Thyroid gland (tissue), 4 donors: Measurements from ENCODE around the gene GLCCI1.

Experiments used
- POLR2A ChIP-seq, 2 donors: fragments of 450-650 bp; IDR thresholded peaks; one replicate each; pipeline ENCODE4 v1.6.1; 2017; ENCODE audit warnings: antibody characterized with exemption in 2 of 2, mild to moderate bottlenecking in 2 of 2, moderate library complexity in 1 of 2
- TF ChIP-seq, protein P1 (sequence below), 6 experiments: fragments of 200-600 bp in 3 of 6; fragments of 450-650 bp in 3 of 6; sonication (generic) in 3 of 6; IDR thresholded peaks; one replicate each; pipeline ENCODE4 v1.5.1; 2016 to 2019; ENCODE audit warnings: antibody characterized with exemption in 6 of 6, mild to moderate bottlenecking in 2 of 6, inconsistent platforms in 1 of 6, moderate library complexity in 1 of 6

DNA sequence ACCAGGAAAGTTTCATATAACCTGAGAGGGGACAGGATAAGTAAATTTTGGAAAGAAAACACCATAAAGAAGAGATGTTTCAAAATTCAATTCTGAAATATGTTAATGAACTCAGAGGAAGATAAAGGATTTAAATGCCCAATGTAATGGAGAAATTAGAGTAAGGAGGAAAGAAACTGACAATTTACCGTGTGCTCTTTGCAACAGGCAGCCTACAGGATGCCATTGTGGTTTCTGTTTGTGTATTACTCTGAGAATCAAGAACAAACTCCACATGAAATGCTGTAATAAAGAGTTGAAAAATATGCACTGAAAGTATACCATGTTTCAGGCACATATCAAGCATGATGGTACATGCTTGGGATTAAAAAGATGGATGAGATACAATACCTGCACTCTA is 44.8 kb upstream of the GLCCI1 start:
- TF ChIP-seq, protein P1, sequence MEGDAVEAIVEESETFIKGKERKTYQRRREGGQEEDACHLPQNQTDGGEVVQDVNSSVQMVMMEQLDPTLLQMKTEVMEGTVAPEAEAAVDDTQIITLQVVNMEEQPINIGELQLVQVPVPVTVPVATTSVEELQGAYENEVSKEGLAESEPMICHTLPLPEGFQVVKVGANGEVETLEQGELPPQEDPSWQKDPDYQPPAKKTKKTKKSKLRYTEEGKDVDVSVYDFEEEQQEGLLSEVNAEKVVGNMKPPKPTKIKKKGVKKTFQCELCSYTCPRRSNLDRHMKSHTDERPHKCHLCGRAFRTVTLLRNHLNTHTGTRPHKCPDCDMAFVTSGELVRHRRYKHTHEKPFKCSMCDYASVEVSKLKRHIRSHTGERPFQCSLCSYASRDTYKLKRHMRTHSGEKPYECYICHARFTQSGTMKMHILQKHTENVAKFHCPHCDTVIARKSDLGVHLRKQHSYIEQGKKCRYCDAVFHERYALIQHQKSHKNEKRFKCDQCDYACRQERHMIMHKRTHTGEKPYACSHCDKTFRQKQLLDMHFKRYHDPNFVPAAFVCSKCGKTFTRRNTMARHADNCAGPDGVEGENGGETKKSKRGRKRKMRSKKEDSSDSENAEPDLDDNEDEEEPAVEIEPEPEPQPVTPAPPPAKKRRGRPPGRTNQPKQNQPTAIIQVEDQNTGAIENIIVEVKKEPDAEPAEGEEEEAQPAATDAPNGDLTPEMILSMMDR (IDR thresholded peaks at IDR 0.05), result no peak
- TF ChIP-seq POLR2A (IDR thresholded peaks at IDR 0.05), result no peak
